Activated CD4-positive, alpha-beta memory T cell treated with anti-CD3 and anti-CD28 coated beads, Interleukin-2, amount 10 ng/mL, durations not matched to agents 7 days and 5 days (primary cell): Measurements from ENCODE around the gene PLEKHG3. TPM values are rescaled to one million over a fixed set of nuclear protein-coding genes. Genes with fewer than 3 reads are reported as not detected.

Experiments used
- CTCF ChIA-PET: fragments of 350-600 bp; sonication (Branson Sonifier 250); formaldehyde crosslinking; loops from one replicate; lab custom pipeline; 2021; ENCODE audit warnings: antibody characterized with exemption, inconsistent platforms; lab: Charles Lee
- POLR2A ChIA-PET: fragments of 350-600 bp; sonication (Branson Sonifier 250); formaldehyde crosslinking; loops from one replicate; lab custom pipeline; 2021; ENCODE audit warnings: antibody characterized with exemption; lab: Charles Lee
- DNase-seq: peaks from one replicate; pipeline ENCODE4 v3.0.0-alpha.2; 2020
- H3K27ac Mint-ChIP-seq: one replicate; pipeline ENCODE4 v1.8.0; 2021; ENCODE audit warnings: mild to moderate bottlenecking, mixed read lengths
- H3K27me3 Mint-ChIP-seq: one replicate; pipeline ENCODE4 v1.8.0; 2021; ENCODE audit warnings: mixed read lengths
- H3K36me3 Mint-ChIP-seq: one replicate; pipeline ENCODE4 v1.8.0; 2021; ENCODE audit warnings: low read depth, mixed read lengths
- H3K4me1 Mint-ChIP-seq: one replicate; pipeline ENCODE4 v1.8.0; 2021; ENCODE audit warnings: mixed read lengths
- H3K4me3 Mint-ChIP-seq: one replicate; pipeline ENCODE4 v1.8.0; 2021; ENCODE audit warnings: mild to moderate bottlenecking, mixed read lengths
- H3K9me3 Mint-ChIP-seq: one replicate; pipeline ENCODE4 v1.8.0; 2021; ENCODE audit warnings: mixed read lengths
- total RNA-seq, 2 experiments: library from RNA; stranded (reverse); gene quantifications; one replicate each; pipeline ENCODE4 v1.2.3, GENCODE V29; 2021

PLEKHG3 gene
- total RNA-seq, 2 experiments from 2014 or later, result 126 to 133 TPM

- Mint-ChIP-seq H3K9me3 (no peaks in the 10 kb centered on the region), H3K27me3 (peaks cover 8% of the 10 kb centered on the region)
- POLR2A ChIA-PET, result interaction anchor here (0.9 to 1.1 kb wide), 4 partner anchors 56 to 150 kb away, joined by 3 to 4 read pairs (median 3); no protein-coding TSS in a partner anchor
Measured at GRCh38 chr14:64764641-64765520, 60.7 kb downstream of the PLEKHG3 start.

GRCh38 chr14:64765740-64766302, 61.6 kb downstream of the PLEKHG3 start:
- H3K27ac Mint-ChIP-seq, result no peak overlapping the region

More at GRCh38 chr14:64764641-64765520, 60.7 kb downstream of the PLEKHG3 start:
- Mint-ChIP-seq H3K36me3 (no peaks in the 10 kb centered on the region), H3K4me1 (peaks cover 65% of the 10 kb centered on the region), H3K4me3 (no peak overlapping the region), H3K27ac (no peak overlapping the region)
- peak; percentile 75 for DNase-seq
- CTCF ChIA-PET, result interaction anchor here (0.6 to 3.1 kb wide), 19 partner anchors 8 to 334 kb away, joined by 3 to 69 read pairs (median 3); no protein-coding TSS in a partner anchor

GRCh38 chr14:64766430-64767151, 62.4 kb downstream of the PLEKHG3 start:
- H3K27ac Mint-ChIP-seq, result no peak overlapping the region
- no peak overlapping the region for H3K4me3 Mint-ChIP-seq
- H3K9me3 Mint-ChIP-seq, result no peaks in the 10 kb centered on the region
- peaks cover 54% of the 10 kb centered on the region for H3K4me1 Mint-ChIP-seq
- H3K27me3 Mint-ChIP-seq, result peaks cover 2% of the 10 kb centered on the region
- ChIA-PET POLR2A (no interaction called here), CTCF (interaction anchor here (3.1 kb wide), 1 partner anchor 95 kb away, joined by 69 read pairs; no protein-coding TSS in a partner anchor)
- peak; percentile 44 for DNase-seq
- H3K36me3 Mint-ChIP-seq, result no peaks in the 10 kb centered on the region

More at GRCh38 chr14:64765740-64766302, 61.6 kb downstream of the PLEKHG3 start:
- no peaks in the 10 kb centered on the region for H3K9me3 Mint-ChIP-seq
- peaks cover 5% of the 10 kb centered on the region for H3K27me3 Mint-ChIP-seq
- CTCF ChIA-PET, result interaction anchor here (1.2 to 3.1 kb wide), 7 partner anchors 10 to 335 kb away, joined by 3 to 69 read pairs (median 6); no protein-coding TSS in a partner anchor
- peaks cover 57% of the 10 kb centered on the region for H3K4me1 Mint-ChIP-seq
- DNase-seq, result no peak
- H3K4me3 Mint-ChIP-seq, result no peak overlapping the region
- no peaks in the 10 kb centered on the region for H3K36me3 Mint-ChIP-seq
- POLR2A ChIA-PET, result interaction anchor here (0.9 to 1.1 kb wide), 2 partner anchors 60 to 149 kb away, joined by 3 to 4 read pairs; no protein-coding TSS in a partner anchor

- Mint-ChIP-seq H3K27ac (no peak overlapping the region), H3K27me3 (no peaks in the 10 kb centered on the region), H3K4me3 (no peak overlapping the region), H3K36me3 (no peaks in the 10 kb centered on the region), H3K9me3 (no peaks in the 10 kb centered on the region), H3K4me1 (peaks cover 46% of the 10 kb centered on the region)
- ChIA-PET POLR2A (interaction anchor here (0.8 to 1.2 kb wide), 2 partner anchors 9 to 70 kb away, joined by 3 to 4 read pairs; no protein-coding TSS in a partner anchor), CTCF (interaction anchor here (1.0 kb wide), 2 partner anchors 95 to 125 kb away, joined by 3 to 6 read pairs; no protein-coding TSS in a partner anchor)
- DNase-seq, result no peak
Measured at GRCh38 chr14:64767215-64767964, 63.2 kb downstream of the PLEKHG3 start.

GRCh38 chr14:64768401-64769095, 64.3 kb downstream of the PLEKHG3 start:
- ChIA-PET POLR2A (interaction anchor here (0.8 to 1.2 kb wide), 2 partner anchors 10 to 71 kb away, joined by 3 to 4 read pairs; no protein-coding TSS in a partner anchor), CTCF (interaction anchor here (1.0 kb wide), 2 partner anchors 96 to 123 kb away, joined by 3 to 6 read pairs; no protein-coding TSS in a partner anchor)
- Mint-ChIP-seq H3K27ac (no peak overlapping the region), H3K36me3 (no peaks in the 10 kb centered on the region), H3K4me3 (no peak overlapping the region), H3K4me1 (peaks cover 35% of the 10 kb centered on the region), H3K9me3 (no peaks in the 10 kb centered on the region), H3K27me3 (no peaks in the 10 kb centered on the region)
- DNase-seq, result no peak

- ChIA-PET CTCF (interaction anchor here (0.6 to 1.1 kb wide), 2 partner anchors 99 to 193 kb away, joined by 3 to 4 read pairs; no protein-coding TSS in a partner anchor), POLR2A (no interaction called here)
- H3K27ac Mint-ChIP-seq, result no peak overlapping the region
- no peak for DNase-seq
- no peak overlapping the region for H3K4me3 Mint-ChIP-seq
- H3K4me1 Mint-ChIP-seq, result peaks cover 27% of the 10 kb centered on the region
- H3K36me3 Mint-ChIP-seq, result no peaks in the 10 kb centered on the region
- no peaks in the 10 kb centered on the region for H3K9me3 Mint-ChIP-seq
- no peaks in the 10 kb centered on the region for H3K27me3 Mint-ChIP-seq
Measured at GRCh38 chr14:64769096-64770020, 65.1 kb downstream of the PLEKHG3 start.

- H3K27me3 Mint-ChIP-seq, result no peaks in the 10 kb centered on the region
- H3K27ac Mint-ChIP-seq, result no peak overlapping the region
- no peaks in the 10 kb centered on the region for H3K9me3 Mint-ChIP-seq
- H3K4me1 Mint-ChIP-seq, result peaks cover 17% of the 10 kb centered on the region
- ChIA-PET POLR2A (no interaction called here), CTCF (no interaction called here)
- H3K4me3 Mint-ChIP-seq, result no peak overlapping the region
- no peak for DNase-seq
- H3K36me3 Mint-ChIP-seq, result no peaks in the 10 kb centered on the region
Measured at GRCh38 chr14:64770751-64771150, 66.5 kb downstream of the PLEKHG3 start.

- no peaks in the 10 kb centered on the region for H3K9me3 Mint-ChIP-seq
- no peak overlapping the region for H3K27ac Mint-ChIP-seq
- no peak overlapping the region for H3K4me3 Mint-ChIP-seq
- H3K4me1 Mint-ChIP-seq, result peaks cover 13% of the 10 kb centered on the region
- POLR2A ChIA-PET, result no interaction called here
- no peak for DNase-seq
- no peaks in the 10 kb centered on the region for H3K36me3 Mint-ChIP-seq
- CTCF ChIA-PET, result interaction anchor here (1.1 kb wide), 1 partner anchor 10 kb away, joined by 3 read pairs; no protein-coding TSS in a partner anchor
- H3K27me3 Mint-ChIP-seq, result peaks cover 3% of the 10 kb centered on the region
Measured at GRCh38 chr14:64771161-64771560, 66.9 kb downstream of the PLEKHG3 start.

DNA sequence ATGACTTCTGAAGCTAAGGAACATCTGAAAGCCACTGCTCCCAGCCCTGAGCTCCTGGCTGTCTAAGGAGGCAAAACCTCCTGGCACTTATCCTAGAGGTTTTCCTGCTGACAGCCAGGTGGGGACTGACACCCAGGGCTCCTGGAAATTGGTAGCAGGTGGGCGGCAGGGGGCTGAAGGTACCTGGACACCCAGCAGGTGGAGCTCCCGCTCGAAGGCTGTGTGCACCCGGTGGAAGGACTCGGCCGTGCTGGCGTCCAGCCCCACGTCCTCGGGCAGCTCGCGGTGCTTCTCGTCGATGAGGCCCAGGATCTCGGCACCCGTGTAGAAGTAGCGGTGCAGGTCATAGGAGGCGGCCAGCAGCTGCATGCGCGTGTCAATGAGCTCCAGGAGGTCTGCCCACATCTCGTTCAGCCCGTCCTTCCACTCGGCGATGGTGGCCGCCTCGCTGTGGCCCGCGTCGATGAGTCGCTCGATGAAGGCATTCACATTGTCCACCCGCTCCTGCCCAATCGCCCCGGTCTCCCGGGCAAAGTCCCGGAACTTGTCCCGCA, 68.2 kb downstream of the PLEKHG3 start:
- POLR2A ChIA-PET, result interaction anchor here (1.2 kb wide), 1 partner anchor 10 kb away, joined by 3 read pairs; no protein-coding TSS in a partner anchor
- Mint-ChIP-seq H3K36me3 (no peaks in the 10 kb centered on the region), H3K4me1 (peaks cover 5% of the 10 kb centered on the region), H3K27me3 (peaks cover 3% of the 10 kb centered on the region), H3K9me3 (no peaks in the 10 kb centered on the region), H3K27ac (no peak overlapping the region), H3K4me3 (no peak overlapping the region)
- CTCF ChIA-PET, result interaction anchor here (0.9 to 1.8 kb wide), 5 partner anchors 8 to 220 kb away, joined by 3 to 9 read pairs (median 3); no protein-coding TSS in a partner anchor
- no peak for DNase-seq

- Mint-ChIP-seq H3K4me1 (peaks cover 5% of the 10 kb centered on the region), H3K27me3 (peaks cover 3% of the 10 kb centered on the region), H3K27ac (no peak overlapping the region), H3K4me3 (no peak overlapping the region), H3K9me3 (no peaks in the 10 kb centered on the region), H3K36me3 (no peaks in the 10 kb centered on the region)
- CTCF ChIA-PET, result interaction anchor here (1.1 to 1.8 kb wide), 2 partner anchors 8 to 118 kb away, joined by 4 to 9 read pairs; no protein-coding TSS in a partner anchor
- POLR2A ChIA-PET, result interaction anchor here (1.2 kb wide), 1 partner anchor 9 kb away, joined by 3 read pairs; no protein-coding TSS in a partner anchor
- DNase-seq, result no peak
Measured at GRCh38 chr14:64773046-64773445, 68.8 kb downstream of the PLEKHG3 start.
